ENCODE data around the gene TOX2. TPM values are rescaled to one million over a fixed set of nuclear protein-coding genes. Genes with fewer than 3 reads are reported as not detected.

TOX2 gene
- total RNA-seq, 1 donor from 2014 or later, result 0.94 TPM

DNA sequence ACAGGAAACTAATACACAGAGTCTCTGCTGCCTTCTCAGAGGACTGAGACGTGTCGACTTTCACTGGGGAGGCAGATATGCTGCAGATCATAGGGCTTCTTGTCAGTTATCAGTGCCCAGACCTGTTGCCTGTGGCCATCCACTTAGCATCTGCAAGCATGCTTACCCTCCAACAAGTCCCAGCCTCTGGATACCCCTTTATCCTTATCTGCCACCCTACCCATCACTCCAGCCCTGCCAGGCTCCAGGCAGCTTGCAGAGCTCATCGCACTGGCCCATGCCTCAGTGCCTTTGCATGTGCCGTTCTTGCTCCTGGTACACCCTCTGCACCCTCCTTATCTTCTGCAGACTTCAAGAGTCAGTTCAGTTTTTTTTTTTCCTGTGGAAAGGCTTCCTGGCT lies 119.2 kb downstream of the TOX2 start:
- Mint-ChIP-seq H3K4me3 (no peak overlapping the region), H3K9me3 (peaks cover 6% of the 10 kb centered on the region), H3K27ac (no peak overlapping the region), H3K36me3 (no peaks in the 10 kb centered on the region), H3K27me3 (ENCODE audit: low read depth) (peaks cover 73% of the 10 kb centered on the region), H3K4me1 (no peaks in the 10 kb centered on the region)
- no peak for TF ChIP-seq CTCF (IDR thresholded peaks at IDR 0.05; ENCODE audit: unreplicated experiment)
- peak in 1 of 2 experiments; percentile 22 for DNase-seq (ENCODE audit: low spot score in 2 of 2, unreplicated experiment in 2 of 2)

DNA sequence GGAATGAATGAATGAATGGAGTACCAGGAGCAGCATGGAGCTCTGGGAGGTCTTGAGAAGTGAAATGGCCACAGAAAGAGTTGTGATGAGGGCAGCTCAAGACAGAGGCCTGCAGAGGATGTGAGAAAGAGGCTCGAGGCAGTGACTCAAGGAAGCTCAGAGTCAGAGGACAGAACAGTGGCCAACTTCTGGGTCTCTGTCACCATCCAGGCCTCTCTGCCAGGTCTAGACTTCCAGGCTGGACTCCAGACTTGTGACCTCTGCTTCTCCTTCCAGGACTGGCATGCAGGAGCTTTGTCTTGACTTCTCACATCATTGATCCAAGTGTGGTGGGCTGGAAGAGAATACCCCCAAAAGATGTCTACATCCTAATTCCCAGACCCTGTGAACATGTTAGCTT lies 119.8 kb downstream of the TOX2 start:
- no peak overlapping the region for H3K4me3 Mint-ChIP-seq
- no peaks in the 10 kb centered on the region for H3K36me3 Mint-ChIP-seq
- no peaks in the 10 kb centered on the region for H3K4me1 Mint-ChIP-seq
- H3K9me3 Mint-ChIP-seq, result peaks cover 6% of the 10 kb centered on the region
- H3K27ac Mint-ChIP-seq, result no peak overlapping the region
- peaks cover 73% of the 10 kb centered on the region for H3K27me3 Mint-ChIP-seq (ENCODE audit: low read depth)
- DNase-seq (ENCODE audit: low spot score in 2 of 2, unreplicated experiment in 2 of 2), result peak in 1 of 2 experiments; percentile 2
- TF ChIP-seq CTCF (IDR thresholded peaks at IDR 0.05; ENCODE audit: unreplicated experiment), result no peak

DNA sequence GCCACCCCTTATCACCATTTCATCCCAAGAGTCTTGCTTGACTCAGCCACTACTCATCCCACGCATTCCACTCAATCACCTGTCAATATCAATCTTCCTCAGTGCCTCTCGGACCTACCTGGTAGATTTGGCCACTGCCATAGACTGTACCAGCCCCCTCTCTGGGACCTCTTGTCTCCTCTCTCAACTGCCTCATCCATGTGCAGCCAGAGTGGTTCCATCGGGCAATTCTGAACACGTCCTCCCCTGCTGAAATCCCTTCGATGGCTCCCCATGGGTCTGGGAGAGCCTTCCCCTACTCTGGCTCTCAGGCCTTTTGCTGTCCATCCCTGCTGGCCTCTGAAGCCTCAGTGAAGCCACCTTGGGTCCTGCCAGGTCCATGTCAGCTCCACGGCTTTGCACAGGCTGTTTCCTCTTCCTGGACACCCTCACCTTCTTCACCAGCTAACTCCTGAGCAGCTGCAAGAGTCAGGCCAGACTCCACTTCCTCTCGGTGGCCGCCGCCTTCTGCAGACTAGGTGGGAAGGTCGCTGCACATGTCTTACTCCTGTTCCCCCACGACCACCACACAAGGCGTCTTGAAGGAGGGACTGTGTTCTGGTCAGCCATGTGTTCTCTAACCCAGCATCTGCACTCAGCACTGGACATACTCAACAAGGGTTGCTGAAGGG lies 120.4 kb downstream of the TOX2 start:
- peak in 1 of 2 experiments; percentile 25 for DNase-seq (ENCODE audit: low spot score in 2 of 2, unreplicated experiment in 2 of 2)
- H3K9me3 Mint-ChIP-seq, result peaks cover 6% of the 10 kb centered on the region
- H3K27me3 Mint-ChIP-seq (ENCODE audit: low read depth), result peaks cover 71% of the 10 kb centered on the region
- no peaks in the 10 kb centered on the region for H3K4me1 Mint-ChIP-seq
- no peak for TF ChIP-seq CTCF (IDR thresholded peaks at IDR 0.05; ENCODE audit: unreplicated experiment)
- H3K4me3 Mint-ChIP-seq, result no peak overlapping the region
- no peak overlapping the region for H3K27ac Mint-ChIP-seq
- H3K36me3 Mint-ChIP-seq, result no peaks in the 10 kb centered on the region

DNA sequence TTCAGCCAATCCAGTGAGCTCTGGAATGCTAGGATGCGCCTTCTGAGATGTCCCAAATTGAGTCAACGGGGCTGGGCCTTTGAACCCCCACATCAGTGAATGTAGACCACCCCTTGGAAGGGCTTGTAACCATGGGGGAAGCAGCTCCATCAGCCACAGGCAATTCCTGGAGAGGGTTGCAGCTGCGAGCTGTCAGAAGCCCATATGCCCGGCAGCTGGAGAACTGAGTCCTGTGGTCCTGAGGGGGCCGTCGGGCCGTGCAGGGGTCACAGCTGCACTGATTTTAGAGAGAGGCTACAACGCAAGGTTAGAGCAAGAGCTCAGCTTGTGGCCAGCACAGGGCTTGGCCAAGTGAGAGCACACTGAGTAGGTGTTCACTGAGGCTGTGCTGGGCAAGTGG lies 121.3 kb downstream of the TOX2 start:
- Mint-ChIP-seq H3K27me3 (ENCODE audit: low read depth) (peaks cover 71% of the 10 kb centered on the region), H3K27ac (no peak overlapping the region), H3K4me3 (no peak overlapping the region), H3K4me1 (no peaks in the 10 kb centered on the region), H3K9me3 (peaks cover 6% of the 10 kb centered on the region), H3K36me3 (no peaks in the 10 kb centered on the region)
- no peak for TF ChIP-seq CTCF (IDR thresholded peaks at IDR 0.05; ENCODE audit: unreplicated experiment)
- no peak for DNase-seq (ENCODE audit: low spot score in 2 of 2, unreplicated experiment in 2 of 2)

DNA sequence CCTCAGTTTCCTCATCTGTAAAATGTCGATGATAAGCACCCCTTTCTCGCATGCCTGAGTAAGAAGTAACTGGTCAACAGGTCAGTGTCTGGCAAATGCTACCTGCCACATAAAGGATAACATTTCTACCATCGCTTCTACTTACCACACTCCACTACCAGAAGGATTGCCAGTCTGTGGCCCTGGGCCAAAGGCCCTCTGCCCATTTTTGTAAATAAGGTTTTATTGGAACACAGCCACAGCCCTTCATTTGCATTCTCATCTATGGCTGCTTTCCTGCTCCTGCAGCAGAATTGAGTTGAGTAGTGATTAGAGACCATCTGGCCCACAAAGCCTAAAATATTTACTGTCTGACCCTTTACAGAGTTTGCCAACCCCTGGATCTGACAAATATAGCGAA lies 121.8 kb downstream of the TOX2 start:
- TF ChIP-seq CTCF (IDR thresholded peaks at IDR 0.05; ENCODE audit: unreplicated experiment), result no peak
- Mint-ChIP-seq H3K4me1 (no peaks in the 10 kb centered on the region), H3K4me3 (no peak overlapping the region), H3K36me3 (no peaks in the 10 kb centered on the region), H3K27me3 (ENCODE audit: low read depth) (peaks cover 69% of the 10 kb centered on the region), H3K27ac (no peak overlapping the region), H3K9me3 (peaks cover 6% of the 10 kb centered on the region)
- no peak for DNase-seq (ENCODE audit: low spot score in 2 of 2, unreplicated experiment in 2 of 2)
